ENCODE measurements around the gene ICA1L. TPM values are rescaled to one million over a fixed set of nuclear protein-coding genes. Genes with fewer than 3 reads are reported as not detected.
"Not testable (repeated sequence)": the region's sequence is repeated elsewhere in the genome, so short reads cannot be mapped to it uniquely, and the experiment has no call there.

The ICA1L gene
- polyA plus RNA-seq, 1 donor = 13.5 TPM

- no peak for DNase-seq (ENCODE audit: low read depth)
These were observed 23.7 kb downstream of the ICA1L start for GRCh38 chr2:202847693-202848524.

DNA sequence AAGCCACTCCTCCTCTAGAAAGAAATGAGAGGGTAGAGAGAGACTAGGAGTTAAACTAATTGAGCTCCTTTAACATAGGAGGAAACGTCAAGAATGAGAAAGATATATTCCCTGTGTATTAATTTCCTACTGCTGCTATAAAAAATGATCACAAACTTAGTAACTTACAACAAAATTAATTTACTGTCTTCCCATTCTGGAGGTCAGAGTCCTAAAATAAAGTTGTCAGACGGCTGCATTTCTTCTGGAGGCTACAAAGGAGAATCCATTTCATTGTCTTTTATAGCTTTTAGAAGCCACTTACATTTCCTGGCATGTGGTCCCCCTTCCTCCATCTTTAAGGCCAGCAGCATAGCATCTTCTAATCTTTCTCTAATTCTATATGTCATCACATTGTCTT, 26.9 kb downstream of the ICA1L start:
- DNase-seq (ENCODE audit: low read depth) = no peak

DNA sequence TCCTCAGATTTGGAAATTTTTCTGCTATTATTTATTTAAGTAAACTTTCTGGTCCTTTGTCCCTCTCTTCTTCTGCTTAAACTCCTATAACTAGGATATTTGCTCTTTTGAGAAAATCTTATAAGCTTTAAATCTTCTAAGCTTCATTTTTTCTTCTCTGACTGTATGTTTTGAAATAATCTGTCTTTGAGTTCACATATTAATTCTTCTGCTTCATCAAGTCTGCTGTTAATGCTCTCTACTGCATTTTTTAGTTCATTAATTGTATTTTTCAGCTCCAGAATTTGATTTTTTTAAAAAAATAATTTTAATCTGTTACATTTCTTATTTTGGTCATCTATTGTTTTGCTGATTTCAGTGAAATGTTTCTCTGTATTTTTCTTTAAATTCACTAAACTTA, 28.9 kb downstream of the ICA1L start:
- no peak for DNase-seq (ENCODE audit: low read depth)

DNA sequence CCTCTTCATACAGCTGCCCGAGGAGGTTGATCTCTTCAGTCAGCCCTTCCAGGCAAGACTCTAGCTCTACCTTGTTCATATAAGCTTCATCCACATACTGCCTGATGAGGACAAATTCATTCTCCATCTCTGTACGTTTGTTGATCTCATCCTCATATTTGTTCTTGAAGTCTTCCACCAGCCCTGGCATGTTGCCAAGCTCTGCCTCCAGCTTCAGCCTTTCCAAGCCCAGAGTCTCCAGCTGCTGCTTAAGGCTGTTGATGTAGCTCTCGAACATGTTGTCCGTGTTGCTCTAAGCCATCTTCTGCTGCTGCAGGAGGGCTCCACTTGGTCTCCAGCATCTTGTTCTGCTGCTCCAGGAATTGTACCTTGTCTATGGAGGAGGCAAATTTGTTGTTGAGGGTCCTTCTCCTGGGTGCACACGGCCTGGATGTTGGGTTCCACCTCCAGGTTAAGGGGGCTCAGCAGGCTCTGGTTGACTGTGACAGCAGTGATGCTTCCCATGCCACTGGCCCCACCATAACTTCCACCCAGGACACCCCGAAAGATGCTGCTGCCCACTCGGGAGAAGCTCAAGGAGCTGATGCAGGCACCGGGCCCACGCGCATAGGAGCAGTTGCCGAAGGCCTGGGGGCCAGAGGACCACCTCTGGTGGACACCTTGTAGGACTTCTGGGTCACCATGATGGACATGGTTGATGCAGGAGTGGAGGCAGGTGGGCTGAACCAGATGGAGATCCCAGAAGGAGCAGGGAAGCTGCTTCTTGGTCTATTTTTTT, 30.3 kb downstream of the ICA1L start:
- DNase-seq (ENCODE audit: low read depth) = no peak

GRCh38 chr2:202831242-202832220, 40.0 kb downstream of the ICA1L start:
- no peak for DNase-seq (ENCODE audit: low read depth)

DNA sequence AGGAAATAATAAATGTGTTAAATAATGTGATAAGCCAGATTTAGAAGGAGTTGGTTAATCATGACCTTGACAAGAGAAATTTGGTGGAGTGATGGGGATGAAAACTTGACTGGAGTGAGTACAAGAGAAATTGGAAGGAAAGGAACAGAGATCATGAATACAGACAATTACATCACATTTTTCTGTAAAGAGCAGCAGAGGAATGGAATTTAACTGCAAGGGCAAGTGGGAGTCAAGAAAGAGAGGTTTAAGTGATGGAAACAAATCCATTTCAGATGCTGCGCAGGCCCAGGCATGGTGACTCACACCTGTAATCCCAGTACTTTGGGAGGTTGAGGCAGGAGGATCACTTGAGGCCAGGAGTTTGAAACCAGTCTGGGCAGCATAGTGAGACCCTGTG, 46.7 kb downstream of the ICA1L start:
- no peak for DNase-seq (ENCODE audit: low read depth)

DNA sequence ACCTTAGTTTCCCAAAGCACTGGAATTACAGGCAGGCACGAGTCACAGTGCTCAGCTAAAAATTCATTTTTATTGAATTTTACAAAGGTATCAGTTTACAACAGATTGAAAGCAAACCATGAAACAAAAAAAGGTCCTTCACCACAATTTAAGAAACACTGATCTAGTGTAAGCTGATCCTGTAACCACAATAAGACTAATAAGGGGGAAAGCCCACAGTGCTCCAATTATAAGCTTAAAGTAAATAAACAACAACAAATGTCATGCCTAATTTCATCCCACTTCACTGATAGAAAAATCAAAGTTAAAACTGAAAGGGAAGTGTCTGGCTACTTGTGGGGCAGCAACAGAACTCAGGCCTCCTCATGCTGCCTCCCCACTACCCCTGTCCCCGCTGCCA, 49.2 kb downstream of the ICA1L start:
- DNase-seq (ENCODE audit: low read depth) = no peak

GRCh38 chr2:202821206-202822160, 50.1 kb downstream of the ICA1L start:
- DNase-seq (ENCODE audit: low read depth) = no peak

- DNase-seq (ENCODE audit: low read depth) = no peak
These were observed 53.2 kb downstream of the ICA1L start for GRCh38 chr2:202818321-202818720.

- no peak for DNase-seq (ENCODE audit: low read depth)
These were observed 53.8 kb downstream of the ICA1L start for GRCh38 chr2:202817771-202818170.

DNA sequence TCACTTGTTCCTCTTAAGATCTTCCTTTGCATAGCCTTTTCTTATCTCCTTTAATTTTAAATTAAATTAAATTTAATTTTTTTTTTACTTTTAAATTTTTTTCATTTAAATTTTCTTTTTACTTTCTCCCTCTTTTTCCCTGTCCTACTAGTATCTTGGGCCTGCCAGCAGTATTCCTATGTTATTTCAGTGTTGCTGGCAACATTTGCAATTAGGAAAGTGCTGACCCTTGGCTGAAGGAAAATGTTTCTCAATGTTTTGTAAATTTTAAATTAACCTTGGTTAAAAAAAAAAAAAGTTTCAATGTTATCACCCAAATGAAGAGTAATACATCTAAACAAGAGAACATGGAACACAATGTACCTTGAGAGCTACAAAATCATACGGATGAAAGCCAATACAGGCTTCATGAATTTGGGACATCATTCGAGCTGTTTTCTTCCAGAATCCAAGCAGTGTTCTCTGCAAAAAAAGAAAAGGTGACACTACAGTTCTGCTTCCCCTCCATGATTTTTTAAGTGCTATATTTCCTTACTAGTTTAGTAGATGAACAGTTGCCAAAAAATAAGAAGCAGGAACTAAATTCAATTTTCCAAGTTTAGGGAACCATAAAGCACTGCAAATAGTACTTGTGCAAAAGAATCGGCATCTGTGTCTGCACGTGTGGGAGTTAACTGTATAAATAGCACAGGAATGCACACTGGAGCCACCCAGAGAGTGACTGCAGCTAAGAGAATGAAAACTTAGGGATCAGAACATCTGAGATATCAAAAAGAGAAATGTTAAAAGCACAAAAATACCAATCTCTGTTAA, 55.8 kb downstream of the ICA1L start:
- peak; percentile 17 for DNase-seq (ENCODE audit: low read depth)

- DNase-seq (ENCODE audit: low read depth) = no peak
These were observed 57.3 kb downstream of the ICA1L start for GRCh38 chr2:202814226-202814625.

GRCh38 chr2:202813387-202813786, 58.2 kb downstream of the ICA1L start:
- DNase-seq (ENCODE audit: low read depth) = no peak

DNA sequence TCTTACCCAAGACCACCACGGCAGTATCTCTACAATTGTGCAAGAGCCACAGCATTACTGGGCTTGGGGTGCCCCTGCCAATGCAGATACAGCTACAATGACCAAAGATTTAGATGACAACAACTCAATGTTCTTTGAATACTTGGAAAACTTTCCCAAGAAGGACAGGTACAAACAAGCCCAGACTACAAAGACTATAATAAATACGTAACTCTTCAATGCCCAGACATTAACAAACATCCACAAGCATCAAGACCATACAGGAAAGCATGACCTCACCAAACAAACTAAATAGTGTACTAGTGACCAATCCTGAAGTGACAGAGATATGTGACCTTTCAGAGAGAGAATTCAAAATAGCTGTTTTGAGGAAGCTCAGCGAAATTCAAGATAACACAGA, 62.8 kb downstream of the ICA1L start:
- DNase-seq (ENCODE audit: low read depth) = no peak

DNA sequence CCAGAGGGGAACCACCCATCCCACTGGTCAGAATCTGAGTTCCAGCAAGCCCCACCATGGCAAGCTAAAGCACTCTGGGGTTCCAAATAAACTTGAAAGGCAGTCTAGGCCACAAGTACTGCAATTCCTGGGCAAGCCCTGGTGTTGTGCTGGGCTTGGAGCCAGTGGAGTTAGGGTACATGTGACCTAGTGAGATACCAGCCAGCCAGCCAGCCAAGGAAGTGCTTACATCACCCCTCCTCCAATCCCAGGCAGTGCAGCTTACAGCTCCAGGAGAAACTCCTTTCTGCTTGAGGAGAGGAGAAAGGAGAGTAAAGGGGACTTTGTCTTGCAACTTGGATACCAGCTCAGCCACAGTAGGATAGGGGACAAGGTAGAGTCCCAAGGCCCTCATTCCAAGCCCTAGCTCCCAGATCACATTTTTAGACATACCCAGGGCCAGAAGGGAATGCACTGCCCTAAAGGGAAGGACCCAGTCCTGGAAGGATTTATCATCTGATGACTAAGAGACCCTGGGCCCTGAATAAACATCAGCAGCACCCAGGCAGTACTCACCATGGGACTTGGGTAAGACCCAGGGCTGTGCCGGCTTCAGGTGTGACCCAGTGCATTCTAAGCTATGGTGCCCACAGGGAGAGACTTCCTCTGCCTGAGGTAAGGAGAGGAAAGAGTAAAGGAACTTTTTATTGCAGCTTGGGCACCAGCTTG, 64.0 kb downstream of the ICA1L start:
- DNase-seq (ENCODE audit: low read depth) = not testable (repeated sequence)

DNA sequence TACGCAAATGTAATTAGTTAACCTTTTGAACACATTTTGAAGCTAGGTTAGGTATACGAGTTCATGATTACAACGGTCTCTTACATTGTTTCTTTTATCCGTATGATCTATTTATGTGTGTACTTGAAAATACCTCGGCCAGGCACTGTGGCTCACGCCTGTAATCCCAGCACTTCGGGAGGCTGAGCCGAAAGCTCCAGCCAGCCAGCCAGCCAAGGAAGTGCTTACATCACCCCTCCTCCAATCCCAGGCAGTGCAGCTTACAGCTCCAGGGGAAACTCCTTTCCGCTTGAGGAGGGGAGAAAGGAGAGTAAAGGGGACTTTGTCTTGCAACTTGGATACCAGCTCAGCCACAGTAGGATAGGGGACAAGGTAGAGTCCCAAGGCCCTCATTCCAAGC, 65.7 kb downstream of the ICA1L start:
- DNase-seq (ENCODE audit: low read depth) = not testable (repeated sequence)

DNA sequence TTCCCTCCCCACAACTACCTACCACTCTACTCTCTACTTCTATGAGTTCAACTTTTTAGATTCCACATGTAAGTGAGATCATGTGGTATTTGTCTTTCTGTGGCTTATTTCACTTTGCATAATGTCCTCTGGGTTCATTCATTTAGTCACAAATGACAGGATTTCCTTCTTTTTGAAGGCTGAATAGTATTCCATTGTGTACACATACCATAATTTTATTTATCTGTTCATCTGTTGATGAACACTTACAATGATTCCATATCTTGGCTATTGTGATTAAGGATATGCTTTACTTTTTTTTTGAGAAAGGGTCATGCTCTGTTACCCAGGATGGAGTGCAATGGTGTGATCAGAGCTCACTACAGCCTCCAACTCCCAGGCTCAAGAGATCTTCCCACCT, 73.6 kb downstream of the ICA1L start:
- no peak for DNase-seq (ENCODE audit: low read depth)

DNA sequence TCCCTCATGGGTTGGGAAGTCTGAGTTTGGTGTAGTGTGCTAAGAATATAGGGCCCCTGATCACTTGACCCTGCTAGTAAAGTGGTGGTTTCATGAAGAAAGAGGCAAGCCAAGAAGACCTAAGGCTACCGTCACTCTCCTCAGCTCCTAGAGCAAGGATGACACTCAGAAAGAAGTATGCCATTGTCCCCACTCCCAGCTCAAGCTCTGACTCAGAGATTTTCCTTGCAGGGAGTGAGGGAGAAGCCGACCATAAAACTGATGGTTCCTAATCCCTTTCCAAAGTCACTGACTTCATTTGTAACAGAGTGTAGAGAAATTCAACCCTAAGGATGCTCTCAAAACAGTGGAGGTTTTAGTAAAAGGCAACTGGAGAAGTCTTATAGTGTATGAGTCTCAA, 80.9 kb downstream of the ICA1L start:
- no peak for DNase-seq (ENCODE audit: low read depth)

- no peak for DNase-seq (ENCODE audit: low read depth)
These were observed 84.7 kb downstream of the ICA1L start for GRCh38 chr2:202786842-202787241.
